HCT116 (cell line): ENCODE data around the gene LRRC52. TPM values are rescaled to one million over a fixed set of nuclear protein-coding genes. Genes with fewer than 3 reads are reported as not detected.

Source experiments
- ATAC-seq: fragments of 200-7000 bp; cut with Tn5 transposase; 2 replicates; pipeline ENCODE4 v1.9.1; 2020; ENCODE audit warnings: mild to moderate bottlenecking, moderate library complexity
- BruUV-seq: library from RNA; stranded (reverse); fragments of 400-500 nt; replicated peaks from 2 replicates; lab custom pipeline; 2021; lab: Mats Ljungman, UMichigan
- CTCF ChIA-PET: fragments of 300-600 bp; sonication (Branson Sonifier 250); formaldehyde crosslinking; loops from one replicate; lab custom pipeline; 2021; ENCODE audit warnings: antibody characterized with exemption; lab: Charles Lee
- POLR2A ChIA-PET: fragments of 300-600, 350-600 bp; sonication (Branson Sonifier 250); formaldehyde crosslinking; loops from one replicate; lab custom pipeline; 2021; ENCODE audit warnings: antibody characterized with exemption; lab: Charles Lee
- RAD21 ChIA-PET, 2 experiments: fragments of 300-600 bp; sonication (Branson Sonifier 250); formaldehyde crosslinking; loops; one replicate each; lab custom pipeline; 2023; ENCODE audit warnings: low total read pairs in 2 of 2; ENCODE audit not compliant: uncharacterized antibody in 2 of 2, unreplicated experiment in 2 of 2, low non-redundant PET in 1 of 2; lab: Charles Lee
- DNase-seq: peaks from one replicate; pipeline ENCODE4 v3.0.0-alpha.2; 2010; ENCODE audit warnings: low read depth, low spot score
- H2AFZ ChIP-seq: fragments of 200-600 bp; shearing (Covaris generic), sonication (generic); 2 replicates; pipeline ENCODE4 v1.6.1; 2017; ENCODE audit warnings: low read depth, mixed run types, mixed read lengths, antibody characterized with exemption, low read length; ENCODE audit not compliant: poor library complexity, severe bottlenecking
- H3K27ac ChIP-seq: 2 replicates; pipeline ENCODE4 v1.5.1; 2012; ENCODE audit warnings: low read depth, low read length
- H3K27me3 ChIP-seq: fragments of 200-600 bp; sonication (generic); 2 replicates; pipeline ENCODE4 v1.6.1; 2016; ENCODE audit warnings: mixed run types, low read length, mixed read lengths; ENCODE audit not compliant: insufficient read depth
- H3K36me3 ChIP-seq, 2 experiments: fragments of 200-500 bp in 1 of 2; fragments of 200-600 bp in 1 of 2; sonication (Bioruptor generic) in 1 of 2; sonication (generic) in 1 of 2; 2 replicates each; pipeline versions ENCODE4 v1.5.1 to v1.6.1; 2014 to 2016; ENCODE audit warnings: low read length in 2 of 2, inconsistent platforms in 1 of 2, mixed read lengths in 1 of 2, mixed run types in 1 of 2; ENCODE audit not compliant: insufficient read depth in 2 of 2, control insufficient read depth in 1 of 2
- H3K4me1 ChIP-seq, 2 experiments: fragments of 200-600 bp in 1 of 2; sonication (generic) in 1 of 2; 2 replicates each; pipeline versions ENCODE4 v1.5.1 to v1.6.1; 2012 to 2017; ENCODE audit warnings: low read length in 2 of 2, inconsistent platforms in 1 of 2, mild to moderate bottlenecking in 1 of 2, mixed read lengths in 1 of 2, mixed run types in 1 of 2, moderate library complexity in 1 of 2; ENCODE audit not compliant: insufficient read depth in 2 of 2, control insufficient read depth in 1 of 2
- H3K4me2 ChIP-seq: fragments of 200-600 bp; sonication (generic); 2 replicates; pipeline ENCODE4 v1.6.1; 2017; ENCODE audit warnings: mixed run types, low read length, mixed read lengths
- H3K4me3 ChIP-seq, 2 experiments: fragments of 200-600 bp in 1 of 2; sonication (generic) in 1 of 2; replicated peaks in 1 of 2; 2 replicates each; pipeline ENCODE4 v1.5.1; 2011 to 2016; ENCODE audit warnings: low read length in 2 of 2, control low read depth in 1 of 2, low read depth in 1 of 2, mild to moderate bottlenecking in 1 of 2, mixed read lengths in 1 of 2, mixed run types in 1 of 2
- H3K79me2 ChIP-seq: fragments of 200-600 bp; sonication (generic); 2 replicates; pipeline ENCODE4 v1.6.1; 2017; ENCODE audit warnings: mild to moderate bottlenecking, mixed run types, low read length, moderate library complexity, mixed read lengths; ENCODE audit not compliant: insufficient read depth
- H3K9ac ChIP-seq: fragments of 200-600 bp; sonication (generic); 2 replicates; pipeline ENCODE4 v1.6.1; 2016; ENCODE audit warnings: low read length, mixed read lengths
- H3K9me2 ChIP-seq: fragments of 200-600 bp; sonication (generic), shearing (Covaris generic); 2 replicates; pipeline ENCODE4 v1.6.1; 2017; ENCODE audit warnings: mixed run types, mild to moderate bottlenecking, moderate library complexity; ENCODE audit not compliant: insufficient read depth
- H3K9me3 ChIP-seq, 2 experiments: fragments of 200-500 bp in 1 of 2; fragments of 200-600 bp in 1 of 2; sonication (Bioruptor generic) in 1 of 2; sonication (generic) in 1 of 2; 2 replicates each; pipeline ENCODE4 v1.6.1; 2014 to 2017; ENCODE audit warnings: low read length in 2 of 2, mixed read lengths in 2 of 2, inconsistent platforms in 1 of 2, low read depth in 1 of 2, mild to moderate bottlenecking in 1 of 2, mixed run types in 1 of 2, moderate library complexity in 1 of 2; ENCODE audit not compliant: control insufficient read depth in 1 of 2, insufficient read depth in 1 of 2
- H4K20me1 ChIP-seq: fragments of 200-600 bp; sonication (generic), shearing (Covaris generic); 2 replicates; pipeline ENCODE4 v1.6.1; 2017; ENCODE audit warnings: mixed run types, mild to moderate bottlenecking, moderate library complexity; ENCODE audit not compliant: insufficient read depth
- POLR2A ChIP-seq: IDR thresholded peaks from 2 replicates; pipeline ENCODE4 v1.7.0; 2011; ENCODE audit warnings: borderline replicate concordance; ENCODE audit not compliant: insufficient read depth, insufficient read length; ENCODE audit errors: extremely low read depth
- SIN3A ChIP-seq: IDR thresholded peaks from 2 replicates; pipeline ENCODE4 v1.6.1; 2012; ENCODE audit warnings: low read depth
- SRF ChIP-seq: IDR thresholded peaks from 2 replicates; pipeline ENCODE4 v1.6.1; 2012; ENCODE audit warnings: low read depth
- YY1 ChIP-seq: IDR thresholded peaks from 2 replicates; pipeline ENCODE4 v1.6.1; 2011; ENCODE audit warnings: low read length, low read depth, moderate library complexity, mild to moderate bottlenecking; ENCODE audit not compliant: insufficient replicate concordance; ENCODE audit errors: extremely low read depth
- ZFX ChIP-seq: fragments of 450-650 bp; IDR thresholded peaks from 2 replicates; pipeline ENCODE4 v1.6.1; 2017
- ZNF274 ChIP-seq: fragments of 200-500 bp; sonication (Bioruptor generic); IDR thresholded peaks from 2 replicates; pipeline ENCODE4 v1.6.1; 2014; ENCODE audit warnings: mild to moderate bottlenecking, low read depth, low read length, inconsistent platforms
- intact Hi-C: fragments of 100-400 bp; cut with micrococcal nuclease; formaldehyde crosslinking; loops from 2 replicates; pipeline ENCODE4 v1.10.0; 2022
- total RNA-seq: library from RNA; stranded (reverse); gene quantifications from one replicate; pipeline ENCODE4 v1.2.1, GENCODE V29; 2021; ENCODE audit not compliant: unreplicated experiment
- TF ChIP-seq, protein P1 (sequence below): IDR thresholded peaks from 2 replicates; pipeline ENCODE4 v1.6.1; 2012

Gene LRRC52
- total RNA-seq, 1 experiment from 2014 or later: not detected

DNA sequence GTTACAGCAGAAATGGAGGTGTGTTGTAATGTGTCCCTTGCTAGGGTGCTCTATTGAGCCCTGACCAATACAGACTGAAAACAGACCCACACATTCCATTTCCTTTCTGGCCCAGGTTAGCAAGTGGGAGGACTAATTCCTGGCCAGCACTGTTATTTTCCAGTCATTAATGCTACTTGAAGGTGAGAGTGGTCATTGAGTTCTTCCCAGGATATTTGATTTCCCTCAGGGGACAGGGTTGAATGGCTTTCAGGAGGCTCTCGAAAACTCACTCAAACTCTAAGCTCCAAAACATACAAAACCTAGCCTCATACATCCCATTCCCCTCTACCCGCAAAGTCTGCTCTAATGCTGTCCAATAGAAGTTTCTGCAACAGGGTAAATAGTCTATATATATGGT, 6.2 kb downstream of the LRRC52 start:
- H3K4me3 ChIP-seq: no peak overlapping the region
- H3K27me3 ChIP-seq: peaks cover 80% of the 10 kb centered on the region
- H3K4me1 ChIP-seq: no peaks in the 10 kb centered on the region
- no peak overlapping the region for H3K9ac ChIP-seq
- H3K36me3 ChIP-seq: no peaks in the 10 kb centered on the region
- H3K79me2 ChIP-seq: no peaks in the 10 kb centered on the region
- H3K9me2 ChIP-seq: no peaks in the 10 kb centered on the region
- intact Hi-C loops: no loop called here
- no peak overlapping the region for H3K27ac ChIP-seq
- DNase-seq: no peak
- POLR2A ChIA-PET: no interaction called here
- no peak for TF ChIP-seq POLR2A
- TF ChIP-seq YY1: no peak
- TF ChIP-seq, protein P1, sequence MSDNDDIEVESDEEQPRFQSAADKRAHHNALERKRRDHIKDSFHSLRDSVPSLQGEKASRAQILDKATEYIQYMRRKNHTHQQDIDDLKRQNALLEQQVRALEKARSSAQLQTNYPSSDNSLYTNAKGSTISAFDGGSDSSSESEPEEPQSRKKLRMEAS: no peak
- no peak for TF ChIP-seq ZNF274
- TF ChIP-seq, all 23 proteins: peak for 0
- Histone ChIP-seq H3K4me2 (no peak overlapping the region), H3K9me3 (no peaks in the 10 kb centered on the region), H4K20me1 (no peaks in the 10 kb centered on the region), H2AFZ (no peak overlapping the region)
- ATAC-seq: no peak
- BruUV-seq: no TSS peak
- ChIA-PET RAD21 (no interaction called here), CTCF (no interaction called here)

DNA sequence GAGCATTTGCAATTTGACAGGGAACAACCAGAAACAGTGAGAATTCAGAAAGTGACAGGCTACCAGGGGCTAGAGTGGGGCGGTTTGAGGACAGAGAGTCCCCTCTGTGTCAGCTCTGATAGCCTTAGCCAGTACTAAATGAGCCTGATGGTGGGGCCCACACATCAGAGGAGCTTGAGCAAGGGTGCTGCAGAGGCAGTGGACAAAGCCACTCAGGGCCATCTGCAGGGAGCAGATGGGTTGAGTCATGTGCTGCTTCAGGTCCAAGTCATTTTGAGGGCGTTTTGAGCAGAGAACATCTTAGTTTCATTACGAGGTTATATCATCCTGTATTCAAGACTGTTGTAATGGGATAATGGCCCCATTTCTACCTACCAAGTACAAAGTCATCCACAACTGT, 7.7 kb downstream of the LRRC52 start:
- Histone ChIP-seq H3K4me1 (no peaks in the 10 kb centered on the region), H3K4me3 (no peak overlapping the region), H2AFZ (no peak overlapping the region), H3K9me2 (no peaks in the 10 kb centered on the region), H3K27me3 (peaks cover 73% of the 10 kb centered on the region), H3K27ac (no peak overlapping the region), H3K9ac (no peak overlapping the region), H3K9me3 (no peaks in the 10 kb centered on the region), H3K79me2 (no peaks in the 10 kb centered on the region), H3K36me3 (no peaks in the 10 kb centered on the region), H3K4me2 (no peak overlapping the region), H4K20me1 (no peaks in the 10 kb centered on the region)
- no TSS peak for BruUV-seq
- intact Hi-C loops: no loop called here
- no peak for TF ChIP-seq SRF
- no peak for TF ChIP-seq SIN3A
- TF ChIP-seq YY1: no peak
- no peak for TF ChIP-seq ZFX
- ChIA-PET CTCF (no interaction called here), POLR2A (no interaction called here), RAD21 (no interaction called here)
- no peak for DNase-seq
- ATAC-seq: no peak
